CD1c-positive myeloid dendritic cell (primary cell): ENCODE results near the gene SP2.

Source experiments
- DNase-seq: peaks from one replicate; pipeline ENCODE4 v3.0.0-alpha.2; 2016; ENCODE audit errors: extremely low spot score

Gene SP2

DNA sequence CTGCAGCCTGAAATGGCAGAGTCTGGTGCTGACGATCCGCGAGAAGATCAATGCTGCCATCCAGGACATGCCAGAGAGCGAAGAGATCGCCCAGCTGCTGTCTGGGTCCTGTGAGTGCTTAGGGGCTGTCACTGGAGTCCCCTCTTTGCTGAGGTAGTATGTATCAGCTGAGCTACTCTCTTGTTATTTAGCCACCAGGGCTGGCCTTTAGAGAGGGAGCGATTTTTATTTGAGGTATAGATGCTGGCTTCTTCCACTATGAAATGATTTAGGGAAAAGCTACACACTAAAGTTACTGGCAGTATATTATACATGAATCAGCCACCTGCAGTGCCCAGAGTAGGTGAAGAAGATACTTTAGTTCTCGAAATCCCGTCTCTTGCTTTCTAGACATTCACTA lies 77.5 kb downstream of the SP2 start:
- no peak for DNase-seq

DNA sequence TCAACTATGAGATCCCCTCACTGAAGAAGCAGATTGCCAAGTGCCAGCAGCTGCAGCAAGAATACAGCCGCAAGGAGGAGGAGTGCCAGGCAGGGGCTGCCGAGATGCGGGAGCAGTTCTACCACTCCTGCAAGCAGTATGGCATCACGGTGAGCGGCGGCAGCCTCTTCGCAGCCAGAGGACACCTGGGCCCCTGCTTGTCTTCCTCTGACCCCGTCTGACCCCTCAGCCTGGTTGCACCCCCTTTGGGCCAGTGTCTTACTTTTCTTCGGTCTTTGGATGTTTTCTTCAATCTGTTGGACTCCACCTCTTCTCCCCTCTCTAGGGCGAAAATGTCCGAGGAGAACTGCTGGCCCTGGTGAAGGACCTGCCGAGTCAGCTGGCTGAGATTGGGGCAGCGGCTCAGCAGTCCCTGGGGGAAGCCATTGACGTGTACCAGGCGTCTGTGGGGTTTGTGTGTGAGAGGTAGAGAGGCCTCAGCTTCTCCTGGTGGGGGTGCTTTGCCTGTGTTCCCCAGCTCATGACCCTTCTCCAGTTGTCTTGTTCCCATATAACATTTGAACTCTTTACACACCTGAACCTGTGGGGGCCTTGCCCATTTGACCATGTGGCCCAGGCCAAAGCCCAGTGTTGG lies 79.3 kb downstream of the SP2 start:
- no peak for DNase-seq

DNA sequence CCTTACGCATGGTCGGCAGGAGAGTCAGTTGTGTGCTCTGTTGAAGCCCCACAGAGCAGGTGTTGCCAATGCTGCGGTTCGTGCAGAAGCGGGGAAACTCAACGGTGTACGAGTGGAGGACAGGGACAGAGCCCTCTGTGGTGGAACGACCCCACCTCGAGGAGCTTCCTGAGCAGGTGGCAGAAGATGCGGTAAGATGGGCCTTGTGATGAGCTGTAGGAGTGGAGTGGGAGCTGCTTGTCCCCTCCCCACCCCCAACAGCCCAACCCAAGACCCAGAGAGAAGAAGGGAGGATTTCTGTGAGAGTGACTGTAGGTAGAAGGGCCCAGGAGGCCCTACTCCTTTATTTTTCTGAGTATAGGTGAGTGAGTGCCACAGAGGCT lies 79.8 kb downstream of the SP2 start:
- DNase-seq: no peak

DNA sequence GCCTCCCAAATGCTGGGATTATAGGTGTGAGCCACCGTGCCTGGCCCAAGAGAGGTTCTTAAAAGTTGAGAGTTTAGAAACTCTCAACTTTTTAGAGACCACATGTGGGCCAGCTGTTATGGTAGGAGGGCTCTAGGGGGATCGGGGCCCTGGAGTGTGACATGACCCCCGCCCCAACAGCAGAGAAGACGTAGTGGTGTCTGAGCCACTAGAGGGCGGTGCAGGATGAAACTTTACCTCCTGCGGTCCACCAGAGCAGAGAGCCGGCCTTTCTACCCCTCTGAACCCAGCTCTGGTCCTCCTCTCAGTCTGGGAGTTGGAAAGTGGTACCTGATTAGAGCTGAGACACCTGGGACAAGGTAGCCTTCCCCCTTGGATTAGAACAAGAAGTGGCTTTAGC lies 82.3 kb downstream of the SP2 start:
- peak; percentile 65 for DNase-seq
